Activated CD4-positive, alpha-beta T cell treated with anti-CD3 and anti-CD28 coated beads, Interleukin-2, amount 50 U/mL, for 1 hour (primary cell): Measurements from ENCODE around the gene SCAI.
"Not testable (repeated sequence)": the region's sequence is repeated elsewhere in the genome, so short reads cannot be mapped to it uniquely, and the experiment has no call there.

ENCODE experiments used
- DNase-seq: peaks from one replicate; pipeline ENCODE4 v3.0.0-alpha.2; 2020

Gene SCAI

GRCh38 chr9:125147401-125147951, 4.1 kb upstream of the SCAI start:
- DNase-seq, result no peak

GRCh38 chr9:125146247-125146646, 2.9 kb upstream of the SCAI start:
- no peak for DNase-seq

GRCh38 chr9:125145425-125145824, 2.1 kb upstream of the SCAI start:
- DNase-seq, result no peak

- DNase-seq, result peak; percentile 22
Observed at GRCh38 chr9:125142560-125143376, 560 bp downstream of the SCAI start.

GRCh38 chr9:125141751-125142150, 1.6 kb downstream of the SCAI start:
- DNase-seq, result no peak

GRCh38 chr9:125141251-125141650, 2.1 kb downstream of the SCAI start:
- no peak for DNase-seq

- DNase-seq, result no peak
Observed at GRCh38 chr9:125140576-125140975, 2.8 kb downstream of the SCAI start.

GRCh38 chr9:125137200-125137599, 6.1 kb downstream of the SCAI start:
- no peak for DNase-seq

GRCh38 chr9:125134976-125135375, 8.4 kb downstream of the SCAI start:
- DNase-seq, result no peak

- DNase-seq, result no peak
Observed at GRCh38 chr9:125133403-125134329, 9.7 kb downstream of the SCAI start.

- DNase-seq, result no peak
Observed at GRCh38 chr9:125131778-125132177, 11.6 kb downstream of the SCAI start.

- peak; percentile 72 for DNase-seq
Observed at GRCh38 chr9:125126019-125126746, 17.1 kb downstream of the SCAI start.

GRCh38 chr9:125125523-125125922, 17.8 kb downstream of the SCAI start:
- no peak for DNase-seq

- no peak for DNase-seq
Observed at GRCh38 chr9:125121146-125121545, 22.2 kb downstream of the SCAI start.

- no peak for DNase-seq
Observed at GRCh38 chr9:125119643-125120286, 23.6 kb downstream of the SCAI start.

GRCh38 chr9:125118696-125119095, 24.6 kb downstream of the SCAI start:
- DNase-seq, result not testable (repeated sequence)

GRCh38 chr9:125114503-125114902, 28.8 kb downstream of the SCAI start:
- not testable (repeated sequence) for DNase-seq

- no peak for DNase-seq
Observed at GRCh38 chr9:125110464-125110863, 32.9 kb downstream of the SCAI start.

- not testable (repeated sequence) for DNase-seq
Observed at GRCh38 chr9:125108541-125108940, 34.8 kb downstream of the SCAI start.

GRCh38 chr9:125106285-125106893, 36.9 kb downstream of the SCAI start:
- no peak for DNase-seq

- DNase-seq, result no peak
Observed at GRCh38 chr9:125103770-125104460, 39.4 kb downstream of the SCAI start.
